ENCODE measurements around the gene DGCR8.

Gene DGCR8

GRCh38 chr22:20089977-20090729 lies 10.1 kb downstream of the DGCR8 start:
- DNase-seq (ENCODE audit: low read depth, low spot score): no peak

DNA sequence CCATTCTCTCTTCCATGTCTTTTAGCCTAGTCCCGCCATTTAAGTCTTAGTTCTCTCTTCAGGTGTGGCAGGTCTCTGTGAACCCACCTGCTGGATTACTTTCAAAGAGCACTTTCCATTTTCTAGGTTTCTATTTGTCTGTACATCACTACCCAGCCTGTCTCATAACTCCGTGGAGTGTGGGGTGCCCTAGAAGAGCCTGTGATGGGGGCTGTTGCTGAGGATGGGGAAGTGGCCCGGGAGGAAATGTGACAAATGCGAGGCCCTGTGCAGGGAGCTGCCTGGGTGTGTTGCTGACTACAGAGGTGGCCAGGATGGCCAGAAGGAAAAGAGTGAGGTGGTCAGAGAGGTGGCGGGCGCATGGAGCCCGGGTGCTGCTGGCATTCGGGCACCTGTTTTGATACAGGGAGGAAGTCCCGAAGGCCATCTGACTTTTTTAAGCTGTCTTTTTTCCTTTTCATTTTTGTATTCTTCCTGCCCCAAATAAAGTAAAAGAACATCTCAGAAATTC lies 10.7 kb downstream of the DGCR8 start:
- no peak for DNase-seq (ENCODE audit: low read depth, low spot score)

GRCh38 chr22:20091690-20092476 lies 11.8 kb downstream of the DGCR8 start:
- no peak for DNase-seq (ENCODE audit: low read depth, low spot score)

- DNase-seq (ENCODE audit: low read depth, low spot score): no peak
Measured at GRCh38 chr22:20092477-20092854, 12.4 kb downstream of the DGCR8 start.

GRCh38 chr22:20093418-20094196 lies 13.6 kb downstream of the DGCR8 start:
- DNase-seq (ENCODE audit: low read depth, low spot score): no peak

- DNase-seq (ENCODE audit: low read depth, low spot score): no peak
Measured at GRCh38 chr22:20094197-20094807, 14.3 kb downstream of the DGCR8 start.

GRCh38 chr22:20095521-20095920 lies 15.5 kb downstream of the DGCR8 start:
- no peak for DNase-seq (ENCODE audit: low read depth, low spot score)

DNA sequence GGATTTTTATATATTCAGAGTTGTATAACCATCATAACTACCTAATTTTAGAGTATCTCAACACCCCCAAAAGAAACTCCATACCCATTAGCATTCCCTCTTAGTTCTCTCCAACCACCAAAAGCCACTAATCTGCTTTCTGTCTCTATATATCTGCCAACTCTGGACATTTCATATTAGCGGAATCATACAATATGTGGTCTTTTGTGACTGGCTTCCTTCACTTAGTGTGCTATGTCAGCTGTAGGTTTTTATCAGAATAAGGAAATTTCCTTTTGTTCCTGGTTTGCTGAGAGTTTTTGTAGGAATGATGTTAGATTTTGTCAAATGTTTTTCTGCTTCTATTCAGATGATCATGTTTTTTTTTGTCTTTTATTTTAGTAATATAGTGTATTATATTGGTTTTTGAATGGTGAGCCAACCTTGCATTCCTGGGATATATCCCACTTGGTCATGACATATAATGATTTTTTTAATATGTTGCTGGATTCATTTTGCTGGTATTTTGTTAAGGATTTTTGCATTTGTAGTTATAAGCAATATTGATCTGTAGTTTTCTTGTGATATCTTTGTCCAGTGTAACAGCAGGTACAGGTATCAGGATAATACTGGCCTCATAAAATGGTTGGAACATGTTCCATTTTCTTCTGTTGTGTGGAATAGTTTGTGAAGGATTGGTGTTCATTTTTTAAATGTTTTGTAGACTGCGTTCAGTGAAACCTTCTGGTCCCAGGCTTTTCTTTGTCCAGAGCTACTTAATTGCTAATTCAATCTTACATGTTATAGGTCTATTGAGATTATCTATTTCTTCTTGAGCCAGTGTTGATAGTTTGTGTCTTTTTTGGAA lies 16.8 kb downstream of the DGCR8 start:
- DNase-seq (ENCODE audit: low read depth, low spot score): no peak

GRCh38 chr22:20099099-20099711 lies 19.2 kb downstream of the DGCR8 start:
- no peak for DNase-seq (ENCODE audit: low read depth, low spot score)

DNA sequence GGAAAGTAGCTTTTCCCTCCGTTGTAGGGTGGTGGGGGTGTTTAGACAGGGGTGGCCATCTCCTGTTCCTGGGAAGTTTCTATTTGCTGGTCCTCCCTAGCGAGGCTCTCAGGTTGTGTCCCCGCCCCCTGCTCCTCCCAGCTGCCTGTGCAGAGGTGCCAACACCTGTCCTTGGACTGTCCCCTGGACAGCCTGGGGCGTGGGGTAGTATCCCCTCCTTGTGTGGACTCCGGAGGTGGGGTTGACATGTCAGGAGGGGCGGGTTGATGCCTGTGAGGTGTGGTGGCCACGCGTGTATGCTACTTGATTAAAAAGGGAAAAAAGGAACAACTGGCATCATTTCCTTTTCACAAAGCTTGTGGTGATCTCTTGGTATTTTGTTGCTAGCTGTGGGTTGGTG lies 21.6 kb downstream of the DGCR8 start:
- DNase-seq (ENCODE audit: low read depth, low spot score): no peak

GRCh38 chr22:20102203-20102780 lies 22.3 kb downstream of the DGCR8 start:
- no peak for DNase-seq (ENCODE audit: low read depth, low spot score)

DNA sequence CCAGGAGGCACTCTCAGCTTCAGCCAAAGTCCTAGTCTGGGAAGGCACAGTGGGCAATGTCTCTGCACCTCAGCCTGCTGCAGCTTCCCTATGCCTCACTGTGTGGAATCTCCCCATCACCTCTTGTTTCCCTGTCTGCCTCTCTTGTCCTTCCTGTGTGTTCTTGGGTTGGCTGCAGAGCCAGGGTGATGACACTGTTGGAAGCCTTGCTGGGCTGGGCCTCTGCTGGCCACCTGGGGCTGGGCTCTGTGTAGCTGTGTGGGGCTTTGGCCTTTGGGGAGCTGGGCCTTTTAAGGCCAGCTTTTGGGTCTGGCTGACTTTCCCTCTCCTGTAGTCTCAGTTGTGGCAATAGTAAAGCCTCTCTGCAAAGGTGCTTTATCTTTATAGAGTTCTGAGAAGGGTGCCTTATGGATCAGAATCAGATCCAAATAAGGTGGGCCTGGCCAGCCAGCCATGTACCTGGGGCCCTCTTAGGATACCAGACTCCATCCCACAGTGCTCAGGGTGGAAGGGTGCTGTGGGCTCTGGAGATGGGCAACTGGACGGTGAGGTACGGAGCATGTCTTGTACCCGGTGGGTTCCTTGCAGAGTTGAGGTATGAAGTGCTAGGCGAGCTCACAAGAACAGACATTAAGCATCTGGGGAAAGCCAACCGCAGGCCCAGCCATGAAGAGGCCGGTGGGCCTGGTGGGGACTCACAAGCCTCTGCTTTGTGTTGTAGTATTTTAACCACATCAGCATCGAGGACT lies 25.6 kb downstream of the DGCR8 start:
- no peak for DNase-seq (ENCODE audit: low read depth, low spot score)

GRCh38 chr22:20106205-20106848 lies 26.3 kb downstream of the DGCR8 start:
- DNase-seq (ENCODE audit: low read depth, low spot score): no peak

GRCh38 chr22:20106849-20107237 lies 26.8 kb downstream of the DGCR8 start:
- no peak for DNase-seq (ENCODE audit: low read depth, low spot score)

DNA sequence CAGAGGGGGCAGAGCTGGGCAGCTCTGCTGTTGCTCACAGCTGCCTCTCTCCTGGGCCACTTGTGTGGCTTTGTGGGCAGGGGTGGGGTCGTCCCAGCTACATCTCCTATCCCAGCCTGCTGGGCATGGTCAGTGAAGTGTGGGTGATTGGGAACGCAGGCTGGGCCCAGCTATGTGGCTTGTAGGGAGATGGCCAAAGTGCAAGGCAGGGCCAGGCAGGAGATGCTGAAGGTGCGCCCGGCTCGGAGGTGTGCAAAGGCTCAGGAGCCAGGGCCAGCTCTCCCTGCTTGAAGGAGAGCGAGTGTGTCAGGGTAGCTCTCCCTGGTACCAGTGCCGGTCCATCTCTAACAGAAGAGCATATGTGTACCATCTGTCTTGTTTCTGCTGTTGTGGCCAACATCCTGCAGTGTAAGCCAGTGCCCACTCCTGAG lies 27.4 kb downstream of the DGCR8 start:
- DNase-seq (ENCODE audit: low read depth, low spot score): no peak

GRCh38 chr22:20107951-20108756 lies 28.1 kb downstream of the DGCR8 start:
- no peak for DNase-seq (ENCODE audit: low read depth, low spot score)

GRCh38 chr22:20108757-20109230 lies 28.8 kb downstream of the DGCR8 start:
- DNase-seq (ENCODE audit: low read depth, low spot score): no peak
